HepG2 (cell line): ENCODE data around the gene NUFIP1. TPM values are rescaled to one million over a fixed set of nuclear protein-coding genes. Genes with fewer than 3 reads are reported as not detected.

Experiments
- ARNT ChIP-seq: fragments of 450-650 bp; IDR thresholded peaks from 2 replicates; pipeline ENCODE4 v1.6.1; 2017
- CENPT ChIP-seq: sonication (generic); formaldehyde crosslinking; IDR thresholded peaks from 2 replicates; pipeline ENCODE4 v1.8.0; 2022; ENCODE audit warnings: low read depth, mild to moderate bottlenecking, moderate library complexity, missing genetic modification reagents
- CERS6 ChIP-seq: sonication (generic); formaldehyde crosslinking; IDR thresholded peaks from 2 replicates; pipeline ENCODE4 v1.5.0; 2020; ENCODE audit warnings: missing genetic modification reagents
- HOXA9 ChIP-seq: sonication (generic); formaldehyde crosslinking; IDR thresholded peaks from 2 replicates; pipeline ENCODE4 v1.8.1; 2022; ENCODE audit warnings: missing genetic modification reagents, mild to moderate bottlenecking, moderate library complexity, borderline replicate concordance
- IKZF5 ChIP-seq: IDR thresholded peaks from 2 replicates; pipeline ENCODE4 v1.6.1; 2018; ENCODE audit warnings: missing genetic modification reagents, mild to moderate bottlenecking, missing compliant biosample characterization
- MED13 ChIP-seq: sonication (generic); formaldehyde crosslinking; IDR thresholded peaks from 2 replicates; pipeline ENCODE4 v1.5.0; 2020; ENCODE audit warnings: missing genetic modification reagents
- PRDM15 ChIP-seq: sonication (generic); formaldehyde crosslinking; IDR thresholded peaks from 2 replicates; pipeline ENCODE4 v1.4.0; 2020; ENCODE audit warnings: missing genetic modification reagents
- RELA ChIP-seq: sonication (generic); formaldehyde crosslinking; IDR thresholded peaks from 2 replicates; pipeline ENCODE4 v1.4.0; 2020; ENCODE audit warnings: missing genetic modification reagents
- STAT6 ChIP-seq: sonication (generic); formaldehyde crosslinking; IDR thresholded peaks from 2 replicates; pipeline ENCODE4 v1.4.0; 2020; ENCODE audit warnings: missing genetic modification reagents, mild to moderate bottlenecking, borderline replicate concordance
- TFE3 ChIP-seq: IDR thresholded peaks from 2 replicates; pipeline ENCODE4 v1.6.1; 2016
- ZKSCAN1 ChIP-seq: fragments of 150-350 bp; IDR thresholded peaks from 2 replicates; pipeline ENCODE4 v1.6.1; 2014; ENCODE audit warnings: low read length
- ZNF143 ChIP-seq: sonication (generic); formaldehyde crosslinking; IDR thresholded peaks from 2 replicates; pipeline ENCODE4 v1.4.0; 2020; ENCODE audit warnings: missing genetic modification reagents
- polyA plus RNA-seq, 8 experiments: library from polyadenylated mRNA; depleted of rRNA in 3 of 8; stranded (reverse) in 7 of 8; unstranded in 1 of 8; fragments of >200 nt; fragmentation: Illumina TruSeq in 4 of 8; extraction: Trizol in 4 of 8; gene quantifications; 2 replicates each; pipeline versions ENCODE4 v1.2.1 to v1.2.3, GENCODE V29; 2011 to 2016; ENCODE audit warnings: low read depth in 4 of 8, missing spikeins in 1 of 8, mixed read lengths in 1 of 8; ENCODE audit not compliant: insufficient read depth in 1 of 8
- total RNA-seq, 5 experiments: library from RNA; depleted of rRNA; stranded (reverse); fragments of >200 nt; fragmentation: Illumina TruSeq; extraction: Trizol; gene quantifications; 2 replicates each; pipeline ENCODE4 v1.2.3, GENCODE V29; 2016; ENCODE audit warnings: low read depth in 1 of 5

Gene NUFIP1
- total and polyA plus RNA-seq, 2 of the 13 experiments (the other 11 are each of a cell fraction or from before 2014, with no cell fraction given) = 1.9 to 10.3 TPM

- TF ChIP-seq CENPT (CRISPR knock-in tag) = no peak
- TF ChIP-seq IKZF5 (CRISPR knock-in tag) = peak; percentile 93
- no peak for TF ChIP-seq HOXA9 (CRISPR knock-in tag)
- TF ChIP-seq PRDM15 (CRISPR knock-in tag) = no peak
- TF ChIP-seq RELA (CRISPR knock-in tag) = peak; percentile 42; the same call in 1 of the 2 replicates
- TF ChIP-seq MED13 (CRISPR knock-in tag) = no peak
- TF ChIP-seq ZKSCAN1 = no peak
- TF ChIP-seq TFE3 (CRISPR knock-in tag) = 0 out of 2 replicates have a peak, but pooled peaks have one; percentile 11
- no peak for TF ChIP-seq ARNT
- TF ChIP-seq ZNF143 = no peak
- no peak for TF ChIP-seq CERS6 (CRISPR knock-in tag)
- peak; percentile 70; the same call in 1 of the 2 replicates for TF ChIP-seq STAT6 (CRISPR knock-in tag)
Measured at GRCh38 chr13:44917589-44918325, 71.5 kb downstream of the NUFIP1 start (continued).
